Fibroblast of the conjunctiva (primary cell): Measurements from ENCODE around the gene LRBA.

Experiments
- DNase-seq: peaks from one replicate; pipeline ENCODE4 v3.0.0-alpha.2; 2010; ENCODE audit warnings: low read depth

The LRBA gene

GRCh38 chr4:150497612-150498011 is 517.5 kb downstream of the LRBA start:
- DNase-seq: no peak

GRCh38 chr4:150495550-150495949 is 519.5 kb downstream of the LRBA start:
- DNase-seq: no peak

- no peak for DNase-seq
These were observed 521.2 kb downstream of the LRBA start for GRCh38 chr4:150493851-150494250.

GRCh38 chr4:150491132-150492049 is 523.7 kb downstream of the LRBA start:
- DNase-seq: no peak

GRCh38 chr4:150482581-150482980 is 532.5 kb downstream of the LRBA start:
- no peak for DNase-seq

- no peak for DNase-seq
These were observed 535.4 kb downstream of the LRBA start for GRCh38 chr4:150479657-150480056.

GRCh38 chr4:150477869-150478268 is 537.2 kb downstream of the LRBA start:
- no peak for DNase-seq

- no peak for DNase-seq
These were observed 538.3 kb downstream of the LRBA start for GRCh38 chr4:150476776-150477175.

GRCh38 chr4:150475763-150476162 is 539.3 kb downstream of the LRBA start:
- no peak for DNase-seq

GRCh38 chr4:150464523-150464922 is 550.6 kb downstream of the LRBA start:
- DNase-seq: no peak

- no peak for DNase-seq
These were observed 552.3 kb downstream of the LRBA start for GRCh38 chr4:150462743-150463142.

GRCh38 chr4:150461957-150462356 is 553.1 kb downstream of the LRBA start:
- no peak for DNase-seq

GRCh38 chr4:150457802-150458201 is 557.3 kb downstream of the LRBA start:
- DNase-seq: no peak

- DNase-seq: no peak
These were observed 563.2 kb downstream of the LRBA start for GRCh38 chr4:150451883-150452282.

GRCh38 chr4:150447356-150447755 is 567.7 kb downstream of the LRBA start:
- DNase-seq: no peak

- DNase-seq: no peak
These were observed 575.6 kb downstream of the LRBA start for GRCh38 chr4:150439451-150439933.

GRCh38 chr4:150436598-150437370 is 578.3 kb downstream of the LRBA start:
- DNase-seq: no peak

- no peak for DNase-seq
These were observed 583.9 kb downstream of the LRBA start for GRCh38 chr4:150431221-150431620.

- DNase-seq: no peak
These were observed 589.9 kb downstream of the LRBA start for GRCh38 chr4:150425161-150425560.

- DNase-seq: no peak
These were observed 591.6 kb downstream of the LRBA start for GRCh38 chr4:150423503-150423902.

GRCh38 chr4:150423074-150423473 is 592.0 kb downstream of the LRBA start:
- DNase-seq: no peak

- DNase-seq: no peak
These were observed 593.5 kb downstream of the LRBA start for GRCh38 chr4:150421612-150422011.

GRCh38 chr4:150419939-150420338 is 595.1 kb downstream of the LRBA start:
- no peak for DNase-seq
